Karpas-422 (cell line): Measurements from ENCODE around the gene GNPDA1. TPM values are rescaled to one million over a fixed set of nuclear protein-coding genes. Genes with fewer than 3 reads are reported as not detected.
A peak's percentile ranks its signal among the peaks of the same experiment; 100 is the strongest.

Experiments used
- DNase-seq: peaks from one replicate; pipeline ENCODE4 v3.0.0-alpha.2; 2015
- H2AFZ ChIP-seq: fragments of 200-600 bp; sonication (generic); 2 replicates; pipeline ENCODE4 v1.6.1; 2014; ENCODE audit warnings: antibody characterized with exemption, low read length, mixed read lengths
- H3K27ac ChIP-seq: fragments of 200-600 bp; sonication (generic); 2 replicates; pipeline ENCODE4 v1.5.1; 2014; ENCODE audit warnings: mild to moderate bottlenecking, low read length, moderate library complexity
- H3K27me3 ChIP-seq: fragments of 200-600 bp; sonication (generic); 2 replicates; pipeline ENCODE4 v1.6.1; 2014; ENCODE audit warnings: low read length, mixed read lengths
- H3K36me3 ChIP-seq: fragments of 200-600 bp; sonication (generic); 2 replicates; pipeline ENCODE4 v1.6.1; 2014; ENCODE audit warnings: low read length, mixed read lengths; ENCODE audit not compliant: insufficient read depth
- H3K4me1 ChIP-seq: fragments of 200-600 bp; sonication (generic); 2 replicates; pipeline ENCODE4 v1.6.1; 2014; ENCODE audit warnings: mild to moderate bottlenecking, low read length, mixed read lengths
- H3K4me2 ChIP-seq: fragments of 200-600 bp; sonication (generic); 2 replicates; pipeline ENCODE4 v1.6.1; 2014; ENCODE audit warnings: low read length, low read depth, mild to moderate bottlenecking; ENCODE audit not compliant: poor library complexity, severe bottlenecking
- H3K4me3 ChIP-seq: fragments of 200-600 bp; sonication (generic); 2 replicates; pipeline ENCODE4 v1.5.1; 2014; ENCODE audit warnings: mild to moderate bottlenecking, antibody characterized with exemption, low read length, mixed read lengths
- H3K79me2 ChIP-seq: fragments of 200-600 bp; sonication (generic); 2 replicates; pipeline ENCODE4 v1.6.1; 2014; ENCODE audit warnings: mild to moderate bottlenecking, low read length, mixed read lengths
- H3K9ac ChIP-seq: fragments of 200-600 bp; sonication (generic); 2 replicates; pipeline ENCODE4 v1.6.0; 2014; ENCODE audit warnings: low read length
- H3K9me2 ChIP-seq: fragments of 200-600 bp; sonication (generic), shearing (Covaris generic); replicated peaks from 2 replicates; pipeline ENCODE4 v1.6.0; 2014; ENCODE audit warnings: mild to moderate bottlenecking, low read length, moderate library complexity; ENCODE audit not compliant: insufficient read depth
- H3K9me3 ChIP-seq: fragments of 300-700, 200-600 bp; sonication (generic); 2 replicates; pipeline ENCODE4 v1.6.1; 2014; ENCODE audit warnings: low read length, mixed read lengths
- H4K20me1 ChIP-seq: fragments of 200-600 bp; sonication (generic); 2 replicates; pipeline ENCODE4 v1.6.1; 2014; ENCODE audit warnings: mild to moderate bottlenecking, antibody characterized with exemption, low read length, low read depth; ENCODE audit not compliant: insufficient read depth
- total RNA-seq: library from RNA; depleted of rRNA; stranded (reverse); fragments of >200 nt; shearing (Covaris generic); gene quantifications from 2 replicates; pipeline ENCODE4 v1.2.3, GENCODE V29; 2014; ENCODE audit warnings: low replicate concordance

The GNPDA1 gene
- total RNA-seq, 1 experiment from 2014 or later, result 45.0 TPM

DNA sequence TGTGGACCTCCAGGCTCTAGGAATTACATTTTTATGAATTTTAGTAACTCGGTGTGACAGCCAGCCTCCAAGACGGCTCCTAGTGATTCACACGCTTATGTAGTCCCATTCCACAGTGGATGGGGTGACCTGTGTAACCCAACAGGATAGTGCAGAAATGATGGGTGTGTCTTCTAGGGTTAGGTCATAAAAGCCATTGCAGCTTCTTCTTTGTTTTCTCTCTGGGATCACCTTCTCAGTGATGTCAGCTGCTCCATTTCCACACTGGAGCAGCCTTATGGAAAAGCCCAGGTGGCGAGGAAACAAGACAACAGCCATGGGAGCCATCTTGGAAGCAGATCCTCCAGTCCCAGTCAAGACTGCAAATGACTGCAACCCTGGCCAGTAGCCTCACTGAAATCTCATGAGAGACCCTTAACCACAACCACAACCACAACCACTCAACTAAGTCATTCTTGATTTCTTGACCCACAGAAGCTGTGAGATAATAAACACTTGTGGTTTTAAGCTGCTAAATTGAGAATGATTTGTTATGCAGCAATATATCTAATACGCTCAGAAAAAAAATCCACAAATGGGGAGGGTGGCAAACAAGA lies 5.1 kb upstream of the GNPDA1 start:
- no peak overlapping the region for H3K4me3 ChIP-seq
- H3K4me2 ChIP-seq, result no peak overlapping the region
- no peaks in the 10 kb centered on the region for H4K20me1 ChIP-seq
- H3K4me1 ChIP-seq, result peaks cover 36% of the 10 kb centered on the region
- H3K79me2 ChIP-seq, result no peaks in the 10 kb centered on the region
- no peaks in the 10 kb centered on the region for H3K27me3 ChIP-seq
- H3K9ac ChIP-seq, result no peak overlapping the region
- no peak overlapping the region for H2AFZ ChIP-seq
- H3K36me3 ChIP-seq, result no peaks in the 10 kb centered on the region
- H3K9me2 ChIP-seq, result no peaks in the 10 kb centered on the region
- H3K9me3 ChIP-seq, result 0 out of 2 replicates have a peak, but pooled peaks cover 4% of the 10 kb centered on the region
- H3K27ac ChIP-seq, result no peak overlapping the region
- DNase-seq, result peak; percentile 41

DNA sequence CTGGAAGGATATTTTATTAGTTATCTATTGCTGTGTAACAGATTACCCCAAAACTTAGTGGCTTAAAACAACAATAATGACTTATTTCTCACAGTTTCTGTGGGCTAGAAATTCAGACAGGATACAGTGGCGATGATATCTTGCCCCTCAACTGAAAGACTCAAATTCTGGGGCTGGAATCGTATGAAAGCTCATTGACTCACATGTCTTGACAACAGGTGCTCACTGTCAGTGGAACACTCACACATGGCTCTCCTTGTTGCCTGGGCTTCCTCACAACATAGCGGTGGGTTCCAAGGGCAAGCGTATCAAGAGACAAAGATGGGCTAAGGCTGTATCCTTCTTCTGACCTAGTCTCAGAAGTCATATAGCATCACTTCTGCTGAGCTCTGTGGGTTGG lies 3.7 kb upstream of the GNPDA1 start:
- H3K9me3 ChIP-seq, result 0 out of 2 replicates have a peak, but pooled peaks cover 4% of the 10 kb centered on the region
- no peak overlapping the region for H3K27ac ChIP-seq
- H3K9me2 ChIP-seq, result no peaks in the 10 kb centered on the region
- no peak overlapping the region for H2AFZ ChIP-seq
- H3K79me2 ChIP-seq, result peaks cover 11% of the 10 kb centered on the region
- H3K9ac ChIP-seq, result no peak overlapping the region
- H4K20me1 ChIP-seq, result no peaks in the 10 kb centered on the region
- H3K4me1 ChIP-seq, result peaks cover 45% of the 10 kb centered on the region
- H3K4me3 ChIP-seq, result no peak overlapping the region
- peak; percentile 22 for DNase-seq
- H3K4me2 ChIP-seq, result no peak overlapping the region
- no peaks in the 10 kb centered on the region for H3K27me3 ChIP-seq
- no peaks in the 10 kb centered on the region for H3K36me3 ChIP-seq

GRCh38 chr5:142015781-142016533 lies 3.1 kb upstream of the GNPDA1 start:
- Histone ChIP-seq H3K4me2 (no peak overlapping the region), H3K36me3 (no peaks in the 10 kb centered on the region), H3K9ac (no peak overlapping the region), H2AFZ (peak overlapping the region; percentile 57; the same call in 1 of the 2 replicates), H3K4me3 (no peak overlapping the region), H3K9me2 (no peaks in the 10 kb centered on the region), H3K79me2 (peaks cover 14% of the 10 kb centered on the region), H3K9me3 (0 out of 2 replicates have a peak, but pooled peaks cover 4% of the 10 kb centered on the region), H3K4me1 (peaks cover 48% of the 10 kb centered on the region), H3K27me3 (no peaks in the 10 kb centered on the region), H3K27ac (no peak overlapping the region), H4K20me1 (no peaks in the 10 kb centered on the region)
- peak; percentile 37 for DNase-seq

DNA sequence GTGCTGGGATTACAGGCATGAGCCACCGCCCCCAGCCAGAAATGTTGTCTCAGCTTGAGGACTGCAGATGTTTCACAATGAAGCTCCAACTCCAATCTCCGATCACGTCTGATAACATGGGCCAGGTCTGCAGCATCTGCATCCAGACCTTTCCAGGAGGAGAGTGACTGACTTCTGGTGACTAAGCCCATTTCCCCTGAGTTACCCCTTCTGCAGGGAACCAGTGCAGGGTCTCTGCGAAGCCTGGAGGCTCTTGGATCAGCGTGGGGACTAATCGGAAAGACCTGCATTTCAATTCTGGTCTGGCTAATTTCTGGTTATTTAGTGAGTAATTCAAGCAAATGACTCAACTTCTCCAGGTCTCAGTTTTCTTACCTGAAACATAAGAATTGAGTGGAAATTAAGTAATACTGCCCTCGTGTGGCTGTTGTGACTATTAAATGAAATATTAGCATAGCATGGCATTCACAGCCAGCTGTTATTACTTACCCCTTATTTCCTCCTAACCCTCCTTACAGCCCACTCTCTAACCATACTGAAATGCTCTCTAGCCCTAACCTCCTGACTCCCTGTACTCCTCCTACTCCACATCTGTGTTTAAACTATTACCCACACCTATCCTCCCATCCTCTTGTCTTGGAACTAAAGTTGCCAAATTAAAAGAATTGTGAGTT lies 2.2 kb upstream of the GNPDA1 start:
- Histone ChIP-seq H3K4me3 (no peak overlapping the region), H2AFZ (peak overlapping the region; percentile 74; the same call in 1 of the 2 replicates), H3K9me3 (no peaks in the 10 kb centered on the region), H3K9me2 (no peaks in the 10 kb centered on the region), H3K4me1 (peaks cover 48% of the 10 kb centered on the region), H3K4me2 (no peak overlapping the region), H3K36me3 (no peaks in the 10 kb centered on the region), H3K9ac (no peak overlapping the region), H3K79me2 (peaks cover 14% of the 10 kb centered on the region), H3K27me3 (no peaks in the 10 kb centered on the region), H3K27ac (no peak overlapping the region), H4K20me1 (no peaks in the 10 kb centered on the region)
- DNase-seq, result peak; percentile 90

DNA sequence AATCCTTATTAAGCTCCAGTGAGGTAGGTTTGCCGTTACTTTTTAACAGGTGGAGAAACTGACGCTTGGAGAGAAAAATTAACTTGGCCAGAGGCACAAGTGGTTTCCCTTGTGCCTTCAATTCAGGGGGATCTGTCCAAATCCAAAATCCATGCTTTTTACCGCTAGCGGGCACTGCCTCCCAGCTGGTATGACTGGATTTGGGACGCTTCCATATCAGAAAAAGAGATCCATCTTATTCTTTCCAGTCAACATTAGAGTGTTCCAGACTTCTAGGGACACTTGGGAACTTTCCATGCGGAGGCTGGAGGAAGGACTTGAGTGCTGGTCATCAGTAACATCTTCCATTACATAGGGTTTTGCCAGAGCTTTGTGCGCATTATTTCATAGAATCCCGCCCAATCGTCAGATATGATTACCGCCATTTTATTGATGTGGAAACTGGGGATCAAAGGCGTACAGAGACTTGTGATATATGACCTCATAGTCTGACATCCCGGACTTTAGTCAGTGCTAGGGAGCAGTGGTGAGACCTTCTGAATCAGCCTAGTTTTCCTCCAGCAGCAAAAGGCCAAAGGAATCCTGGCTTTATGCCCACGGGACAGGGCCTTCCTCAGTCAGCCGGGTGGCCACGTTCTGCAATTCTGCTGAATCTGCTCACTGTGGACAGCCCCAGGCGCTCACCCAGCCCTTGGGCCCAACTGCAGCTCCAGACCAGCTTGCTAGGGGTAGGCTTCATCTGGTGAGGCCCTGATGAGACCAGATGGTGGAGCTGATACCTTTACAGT lies 1.1 kb upstream of the GNPDA1 start:
- DNase-seq, result peak; percentile 47
- H3K4me3 ChIP-seq, result peak overlapping the region; percentile 82; the same call in 1 of the 2 replicates
- peaks cover 48% of the 10 kb centered on the region for H3K4me1 ChIP-seq
- H3K4me2 ChIP-seq, result peak overlapping the region; percentile 98
- no peaks in the 10 kb centered on the region for H3K9me3 ChIP-seq
- H3K79me2 ChIP-seq, result peaks cover 14% of the 10 kb centered on the region
- 0 out of 2 replicates have a peak overlapping the region, but pooled peaks have one; percentile 93 for H3K9ac ChIP-seq
- H3K27me3 ChIP-seq, result no peaks in the 10 kb centered on the region
- no peaks in the 10 kb centered on the region for H3K9me2 ChIP-seq
- H3K27ac ChIP-seq, result no peak overlapping the region
- H2AFZ ChIP-seq, result no peak overlapping the region
- H4K20me1 ChIP-seq, result no peaks in the 10 kb centered on the region
- no peaks in the 10 kb centered on the region; the same call in 1 of the 2 replicates for H3K36me3 ChIP-seq

DNA sequence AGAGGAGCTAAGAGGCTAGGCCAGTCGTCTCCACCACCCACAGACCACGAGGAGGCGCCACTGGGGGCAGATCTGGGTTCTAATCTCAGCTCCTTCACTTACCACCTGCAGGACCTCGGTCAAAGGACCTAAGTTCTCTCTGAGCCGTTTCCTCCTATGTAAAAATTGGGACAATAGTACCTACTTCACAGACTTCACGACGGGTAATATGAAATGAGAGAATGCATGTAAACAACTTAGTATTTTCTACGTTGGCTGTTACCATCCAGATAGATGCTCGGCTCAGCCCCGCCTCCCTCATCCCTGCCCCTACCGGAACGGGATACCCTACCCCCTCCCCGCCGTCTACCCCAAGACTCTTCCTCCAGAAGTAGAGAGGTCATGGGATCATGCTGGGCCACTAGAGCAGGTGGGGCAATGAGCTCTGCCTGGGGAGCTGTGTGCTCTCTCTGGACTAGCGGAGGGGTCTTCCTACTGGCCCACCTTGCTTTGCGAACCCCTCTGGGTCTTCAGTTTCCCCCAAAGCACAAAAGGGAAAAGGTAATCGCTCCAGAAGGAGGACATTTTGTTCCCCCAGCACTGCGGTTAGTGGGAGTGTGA lies 541 bp downstream of the GNPDA1 start:
- H3K79me2 ChIP-seq, result peaks cover 14% of the 10 kb centered on the region
- no peaks in the 10 kb centered on the region for H4K20me1 ChIP-seq
- DNase-seq, result peak; percentile 88
- H3K27ac ChIP-seq, result no peak overlapping the region
- peak overlapping the region; percentile 80 for H2AFZ ChIP-seq
- peak overlapping the region; percentile 93 for H3K9ac ChIP-seq
- peaks cover 3% of the 10 kb centered on the region; the same call in 1 of the 2 replicates for H3K36me3 ChIP-seq
- H3K4me1 ChIP-seq, result peaks cover 39% of the 10 kb centered on the region
- H3K4me3 ChIP-seq, result peak overlapping the region; percentile 82
- H3K9me3 ChIP-seq, result no peaks in the 10 kb centered on the region
- H3K27me3 ChIP-seq, result no peaks in the 10 kb centered on the region
- H3K4me2 ChIP-seq, result peak overlapping the region; percentile 98
- H3K9me2 ChIP-seq, result no peaks in the 10 kb centered on the region

DNA sequence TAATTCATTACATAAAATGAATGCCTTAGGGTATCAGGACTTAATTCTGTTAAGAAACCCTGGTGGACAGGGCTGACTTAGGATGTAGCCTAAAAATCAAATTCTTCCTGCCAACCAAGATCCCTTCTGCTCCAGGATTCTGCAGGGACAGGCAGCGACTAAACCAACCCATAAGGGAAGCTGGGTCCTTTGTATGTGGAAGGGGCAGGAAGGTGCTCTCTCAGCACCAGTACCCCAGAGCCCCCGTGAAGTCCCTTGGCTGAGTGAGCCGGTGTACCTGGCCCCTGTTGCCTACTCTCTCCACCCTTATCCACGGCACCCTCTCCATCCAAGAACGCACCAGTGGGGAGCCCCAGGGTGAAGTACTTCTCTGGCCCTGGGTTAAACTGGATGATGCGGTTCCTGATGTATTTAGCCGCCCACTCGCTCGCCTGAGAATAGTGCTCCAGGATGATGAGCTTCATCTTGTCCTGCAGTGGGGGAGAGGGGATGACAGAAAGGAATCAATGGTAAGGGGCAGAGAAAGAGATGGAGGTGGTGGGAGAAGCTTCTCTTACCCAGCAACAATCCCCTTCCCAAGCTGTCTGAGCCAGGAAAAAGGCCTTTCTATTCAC lies 1.1 kb downstream of the GNPDA1 start:
- H3K9ac ChIP-seq, result peak overlapping the region; percentile 93
- peaks cover 39% of the 10 kb centered on the region for H3K4me1 ChIP-seq
- no peaks in the 10 kb centered on the region for H3K9me3 ChIP-seq
- peaks cover 3% of the 10 kb centered on the region; the same call in 1 of the 2 replicates for H3K36me3 ChIP-seq
- peak overlapping the region; percentile 98 for H3K4me2 ChIP-seq
- H3K9me2 ChIP-seq, result no peaks in the 10 kb centered on the region
- peak overlapping the region; percentile 82 for H3K4me3 ChIP-seq
- no peaks in the 10 kb centered on the region for H3K27me3 ChIP-seq
- no peak overlapping the region for H2AFZ ChIP-seq
- no peak overlapping the region for H3K27ac ChIP-seq
- no peaks in the 10 kb centered on the region for H4K20me1 ChIP-seq
- no peak for DNase-seq
- peaks cover 14% of the 10 kb centered on the region for H3K79me2 ChIP-seq
